ENCODE results near the gene MBNL2.

DNA sequence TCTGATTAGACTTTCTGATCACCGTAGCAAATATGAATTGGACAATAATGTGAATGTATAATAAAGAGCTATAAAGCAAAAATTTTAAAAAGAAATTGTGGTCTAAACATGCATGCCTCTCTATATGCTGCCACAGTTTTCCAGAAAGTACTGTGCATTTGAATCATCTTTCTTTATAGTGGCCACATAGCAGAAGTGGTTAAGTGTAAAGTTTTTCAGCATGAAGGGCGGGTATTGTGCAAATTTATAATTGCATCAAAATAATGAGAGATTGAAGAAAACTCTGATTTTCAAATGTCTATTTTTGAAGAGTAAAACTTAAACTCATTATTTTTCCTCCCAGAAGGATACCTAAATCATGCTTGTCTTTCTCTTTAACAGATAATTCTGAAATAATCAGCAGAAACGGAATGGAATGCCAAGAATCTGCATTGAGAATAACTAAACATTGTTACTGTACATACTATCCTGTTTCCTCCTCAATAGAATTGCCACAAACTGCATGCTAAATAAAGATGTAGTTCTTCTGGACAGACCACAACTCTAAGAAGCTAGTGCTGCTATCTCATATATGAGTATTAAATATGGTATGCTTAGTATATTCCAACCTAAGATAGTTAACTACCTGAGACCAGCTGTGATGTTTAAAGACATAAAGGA, 168.9 kb downstream of the MBNL2 start:
- no peak for TF ChIP-seq CTCF (IDR thresholded peaks at IDR 0.05; ENCODE audit: low read depth, low read length, poor library complexity, severe bottlenecking)
- no peak for TF ChIP-seq EZH2phosphoT487 (IDR thresholded peaks at IDR 0.05; ENCODE audit: borderline replicate concordance, low read length)

Measured in DOHH2 (cell line).